GM12891 (cell line): ENCODE results near the gene S100A8.

Experiments used
- POLR2A ChIP-seq: IDR thresholded peaks from 2 replicates; pipeline ENCODE4 v1.6.1; 2011; ENCODE audit warnings: low read depth, low read length, control low read depth
- POU2F2 ChIP-seq: IDR thresholded peaks from 2 replicates; pipeline ENCODE4 v1.6.1; 2011; ENCODE audit warnings: low read depth, mild to moderate bottlenecking, control low read depth, low read length, moderate library complexity
- TAF1 ChIP-seq: IDR thresholded peaks from 2 replicates; pipeline ENCODE4 v1.6.1; 2011; ENCODE audit warnings: low read depth, low read length, control low read depth

- TF ChIP-seq POLR2A (no peak), POU2F2 (no peak), TAF1 (no peak)
Observed at GRCh38 chr1:153367090-153367489, 23.8 kb downstream of the S100A8 start.
